ENCODE data around the gene C2orf92. TPM values are rescaled to one million over a fixed set of nuclear protein-coding genes. Genes with fewer than 3 reads are reported as not detected.
A peak's percentile ranks its signal among the peaks of the same experiment; 100 is the strongest.

C2orf92 gene
- total RNA-seq, 2 donors from 2014 or later, result 5.1 to 7.1 TPM

DNA sequence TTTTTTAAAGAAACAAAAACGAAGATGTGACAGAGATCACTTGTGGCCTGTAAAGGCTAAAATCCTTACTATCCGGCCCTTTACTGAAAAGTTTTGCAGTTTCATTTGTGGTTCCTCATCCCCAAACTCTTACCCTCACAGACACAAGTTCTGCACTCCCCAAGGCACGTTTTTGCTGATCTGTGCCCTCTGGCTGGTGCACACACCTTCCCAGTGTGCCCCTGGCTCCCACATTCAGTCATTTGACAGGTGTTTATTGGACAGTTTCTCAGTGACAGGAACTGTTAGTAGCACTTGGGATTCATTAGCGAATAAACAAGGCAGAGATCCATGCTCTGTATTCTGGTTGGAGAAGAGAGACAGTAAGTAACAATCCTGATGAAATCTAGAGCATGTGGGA lies 66.7 kb downstream of the C2orf92 start:
- no peak for DNase-seq (ENCODE audit: low spot score)
- intact Hi-C loops (cut with DNase I), result no loop called here

GRCh38 chr2:97736608-97737330 lies 67.3 kb downstream of the C2orf92 start:
- DNase-seq (ENCODE audit: low spot score), result peak; percentile 68

DNA sequence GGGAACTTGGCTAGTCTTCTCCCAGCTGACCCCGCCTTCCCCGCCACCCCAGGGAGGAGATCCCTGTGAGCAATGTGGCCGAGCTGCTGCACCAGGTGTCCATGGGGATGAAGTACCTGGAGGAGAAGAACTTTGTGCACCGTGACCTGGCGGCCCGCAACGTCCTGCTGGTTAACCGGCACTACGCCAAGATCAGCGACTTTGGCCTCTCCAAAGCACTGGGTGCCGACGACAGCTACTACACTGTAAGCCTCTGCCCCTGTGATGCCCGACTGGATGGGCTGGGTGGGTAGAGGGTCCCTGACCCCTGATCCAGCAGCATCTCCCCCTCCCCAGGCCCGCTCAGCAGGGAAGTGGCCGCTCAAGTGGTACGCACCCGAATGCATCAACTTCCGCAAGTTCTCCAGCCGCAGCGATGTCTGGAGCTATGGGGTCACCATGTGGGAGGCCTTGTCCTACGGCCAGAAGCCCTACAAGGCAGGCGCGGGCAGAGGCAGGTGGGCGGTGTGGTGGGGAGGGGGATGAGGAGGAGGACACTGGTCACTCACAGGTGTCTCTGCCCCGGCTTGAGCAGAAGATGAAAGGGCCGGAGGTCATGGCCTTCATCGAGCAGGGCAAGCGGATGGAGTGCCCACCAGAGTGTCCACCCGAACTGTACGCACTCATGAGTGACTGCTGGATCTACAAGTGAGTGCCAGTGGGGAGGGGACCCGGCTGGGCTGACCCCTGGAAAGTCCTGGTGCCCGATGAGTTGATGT lies 68.1 kb downstream of the C2orf92 start:
- peak; percentile 67 for DNase-seq (ENCODE audit: low spot score)
- intact Hi-C loops (cut with DNase I), result no loop called here

More at GRCh38 chr2:97736608-97737330, 67.3 kb downstream of the C2orf92 start:
- intact Hi-C loops (cut with DNase I), result no loop called here

DNA sequence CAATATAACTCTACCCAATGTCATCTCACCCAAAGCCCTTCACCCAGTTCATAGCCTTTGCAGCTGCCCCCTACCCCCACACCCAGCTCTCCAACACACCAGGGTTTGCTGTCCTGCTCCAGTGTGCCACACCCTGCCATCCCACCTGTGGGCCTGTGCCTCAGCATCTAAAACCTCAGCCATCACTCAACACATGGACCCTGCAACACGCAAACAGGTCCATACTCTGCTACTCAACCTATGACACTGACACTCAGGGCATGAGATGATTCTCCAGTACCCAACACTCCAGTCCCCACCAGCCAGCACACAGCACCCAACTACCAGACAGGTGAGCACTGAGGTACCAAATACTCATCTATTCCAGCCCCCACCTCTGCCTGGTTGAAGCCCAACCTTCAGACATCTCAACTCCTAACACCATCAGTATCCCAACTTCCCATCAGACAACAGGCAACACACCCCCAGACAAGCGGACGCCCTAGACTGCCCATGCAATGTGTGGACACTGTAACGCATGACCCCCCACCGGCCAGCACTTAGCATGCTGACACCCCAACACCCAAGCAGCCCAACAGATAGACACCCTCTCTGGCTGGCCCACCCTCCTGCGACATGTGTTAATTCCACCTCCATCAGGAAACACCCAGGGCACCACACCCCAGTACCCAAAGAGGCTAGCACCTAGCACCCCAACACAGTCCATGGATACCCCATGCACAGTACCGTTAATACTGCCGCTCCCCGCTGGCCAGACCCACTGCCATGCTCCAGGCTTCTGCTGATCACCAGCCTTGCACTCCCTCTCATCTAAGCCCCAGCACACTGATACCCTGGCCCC lies 68.9 kb downstream of the C2orf92 start:
- peak; percentile 72 for DNase-seq (ENCODE audit: low spot score)
- intact Hi-C loops (cut with DNase I), result no loop called here

GRCh38 chr2:97739020-97739892 lies 69.7 kb downstream of the C2orf92 start:
- peak; percentile 69 for DNase-seq (ENCODE audit: low spot score)
- intact Hi-C loops (cut with DNase I), result no loop called here

DNA sequence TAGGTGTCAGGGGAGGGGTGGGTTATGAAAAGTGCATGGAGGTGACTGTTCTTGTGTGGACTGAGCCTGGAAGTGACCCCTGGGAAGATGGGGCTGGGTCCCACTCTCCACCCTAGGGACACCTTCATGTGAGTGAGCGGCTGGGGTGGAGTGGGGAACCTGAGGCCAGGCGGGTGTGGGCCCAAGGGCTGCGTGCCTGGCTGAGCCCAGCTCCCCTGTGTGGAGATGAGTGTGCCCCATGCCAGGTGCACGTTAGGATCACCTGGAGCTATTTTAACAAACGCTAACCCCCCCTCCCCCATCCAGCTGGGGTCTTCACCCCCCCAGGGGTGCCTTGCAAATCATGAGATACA lies 70.4 kb downstream of the C2orf92 start:
- intact Hi-C loops (cut with DNase I), result loop anchor here in 1 of 2 donors (5.0 kb wide), 1 partner anchor 1602 kb away; no protein-coding TSS in a partner anchor
- DNase-seq (ENCODE audit: low spot score), result peak; percentile 40

- peak; percentile 81 for DNase-seq (ENCODE audit: low spot score)
- intact Hi-C loops (cut with DNase I), result loop anchor here in 1 of 2 donors (5.0 kb wide), 1 partner anchor 1602 kb away; no protein-coding TSS in a partner anchor
These were observed 71.2 kb downstream of the C2orf92 start for GRCh38 chr2:97740590-97741182.

- intact Hi-C loops (cut with DNase I), result loop anchor here in 1 of 2 donors (5.0 kb wide), 1 partner anchor 1601 kb away; no protein-coding TSS in a partner anchor
- peak; percentile 70 for DNase-seq (ENCODE audit: low spot score)
These were observed 71.7 kb downstream of the C2orf92 start for GRCh38 chr2:97741251-97741650.

- intact Hi-C loops (cut with DNase I), result loop anchor here in 1 of 2 donors (5.0 kb wide), 1 partner anchor 1601 kb away; no protein-coding TSS in a partner anchor
- DNase-seq (ENCODE audit: low spot score), result peak; percentile 40
These were observed 72.2 kb downstream of the C2orf92 start for GRCh38 chr2:97741686-97742085.

GRCh38 chr2:97742381-97742847 lies 72.9 kb downstream of the C2orf92 start:
- intact Hi-C loops (cut with DNase I), result loop anchor here in 1 of 2 donors (5.0 kb wide), 1 partner anchor 1600 kb away; no protein-coding TSS in a partner anchor
- peak; percentile 28 for DNase-seq (ENCODE audit: low spot score)

DNA sequence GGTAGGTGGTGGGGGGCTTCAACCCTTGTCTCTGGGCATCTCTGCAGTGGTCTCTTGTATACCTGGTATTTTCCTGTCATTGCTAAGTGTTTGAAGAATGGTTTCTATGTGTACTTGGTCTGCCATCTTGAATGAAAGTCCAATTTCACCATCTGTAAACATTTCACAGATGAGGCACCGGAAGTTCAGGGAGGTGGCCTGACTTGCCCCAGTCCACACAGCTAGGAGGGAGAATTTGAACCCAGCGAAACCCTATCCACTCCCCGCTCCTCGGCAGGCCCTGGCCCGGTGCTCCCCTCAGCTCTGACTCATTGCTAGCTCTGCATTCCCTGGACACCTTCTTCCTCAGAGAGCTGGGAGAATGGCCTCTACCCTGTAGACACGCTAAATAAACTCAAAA lies 74.4 kb downstream of the C2orf92 start:
- intact Hi-C loops (cut with DNase I), result loop anchor here in 1 of 2 donors (5.0 kb wide), 1 partner anchor 1598 kb away; no protein-coding TSS in a partner anchor
- peak; percentile 34 for DNase-seq (ENCODE audit: low spot score)

DNA sequence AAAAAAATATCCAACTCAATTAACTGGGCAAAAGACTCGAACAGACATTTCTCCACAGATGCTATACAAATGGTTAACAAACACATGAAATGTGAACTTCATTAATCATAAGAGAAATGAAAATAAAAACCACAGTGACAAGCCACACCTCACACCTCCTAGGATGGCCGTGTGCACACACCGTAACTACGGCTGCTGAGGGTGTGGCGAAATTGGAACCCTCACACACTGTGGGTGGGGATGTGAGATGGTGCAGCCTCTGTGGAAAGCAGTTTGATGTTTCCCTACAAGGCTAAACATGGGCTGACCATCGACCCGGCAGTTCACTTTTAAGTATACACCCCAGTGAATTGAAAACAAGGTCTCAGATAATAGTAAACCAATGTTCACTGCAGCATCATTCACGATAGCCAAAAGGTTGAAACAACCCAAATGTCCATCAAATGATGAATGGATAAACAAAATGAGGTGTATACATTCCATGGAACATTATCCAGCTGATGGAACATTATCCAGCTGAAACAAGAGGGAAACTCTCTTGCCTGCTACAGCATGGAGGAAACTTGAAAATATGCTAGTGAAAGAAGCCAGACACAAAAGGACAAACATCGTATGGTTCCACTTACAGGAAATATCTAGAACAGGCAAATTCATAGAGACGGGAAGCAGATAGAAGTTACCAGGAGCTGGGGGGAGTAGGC lies 76.1 kb downstream of the C2orf92 start:
- peak; percentile 28 for DNase-seq (ENCODE audit: low spot score)
- intact Hi-C loops (cut with DNase I), result no loop called here

DNA sequence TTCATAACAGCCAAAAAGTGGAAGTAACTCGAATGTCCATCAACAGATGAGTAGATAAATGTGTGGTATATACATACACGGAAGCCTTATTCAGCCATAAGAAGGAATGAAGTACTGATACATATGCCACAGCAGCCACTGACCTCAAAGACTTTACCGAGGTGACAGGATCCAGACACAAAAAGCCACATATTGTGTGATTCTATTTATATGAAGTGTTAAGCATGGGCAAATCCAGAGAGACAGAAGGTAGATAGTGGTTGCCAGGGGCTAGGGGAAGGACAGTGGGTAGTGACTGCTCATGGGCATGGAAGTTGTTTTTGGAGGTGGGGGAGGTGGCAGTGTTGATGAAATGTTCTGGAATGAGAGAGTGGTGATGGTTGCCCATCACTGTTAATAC lies 77.8 kb downstream of the C2orf92 start:
- peak; percentile 7 for DNase-seq (ENCODE audit: low spot score)
- intact Hi-C loops (cut with DNase I), result no loop called here

GRCh38 chr2:97747716-97748115 lies 78.2 kb downstream of the C2orf92 start:
- DNase-seq (ENCODE audit: low spot score), result no peak
- intact Hi-C loops (cut with DNase I), result no loop called here

DNA sequence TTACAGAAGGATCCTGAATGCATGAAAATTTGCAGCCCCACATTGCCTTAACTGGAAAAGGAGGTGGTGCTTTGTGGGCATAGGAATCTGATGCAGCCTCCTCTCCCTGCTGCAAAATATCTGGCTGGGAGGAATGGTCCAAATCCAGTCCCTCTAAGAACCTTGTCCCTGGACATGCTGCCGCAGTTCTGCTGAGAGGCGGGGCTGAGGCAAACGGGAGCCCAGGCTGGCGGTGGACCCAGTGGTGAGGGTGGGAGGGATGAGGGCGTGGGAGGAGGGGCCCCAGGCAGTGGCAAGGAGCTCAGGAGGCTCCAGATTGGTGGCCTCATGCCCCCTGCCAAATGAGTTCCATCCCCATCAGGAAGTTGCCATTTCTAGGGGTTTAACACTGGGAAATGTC lies 80.1 kb downstream of the C2orf92 start:
- peak; percentile 67 for DNase-seq (ENCODE audit: low spot score)
- intact Hi-C loops (cut with DNase I), result no loop called here

GRCh38 chr2:97750017-97750416 lies 80.5 kb downstream of the C2orf92 start:
- DNase-seq (ENCODE audit: low spot score), result peak; percentile 59
- intact Hi-C loops (cut with DNase I), result no loop called here

DNA sequence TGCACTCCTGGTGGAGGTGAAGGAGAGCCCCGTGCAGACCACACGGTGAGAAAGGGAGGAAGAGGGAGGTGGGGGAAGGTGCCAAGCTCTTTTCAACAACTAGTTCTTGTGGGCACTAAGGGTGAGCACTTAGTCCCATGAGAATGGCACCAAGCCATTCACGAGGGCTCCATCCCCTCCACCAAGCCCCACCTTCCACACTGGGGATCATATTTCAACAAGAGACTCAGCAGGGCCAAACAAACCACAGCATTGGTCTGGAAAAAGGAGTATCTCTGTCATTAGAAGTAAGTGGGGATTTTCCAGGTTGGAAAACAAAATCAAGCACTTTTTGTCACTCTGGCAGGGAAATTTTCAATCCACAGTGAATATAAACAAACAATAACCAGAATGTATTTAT lies 82.2 kb downstream of the C2orf92 start:
- intact Hi-C loops (cut with DNase I), result no loop called here
- DNase-seq (ENCODE audit: low spot score), result peak; percentile 20

All from posterior vena cava (tissue), 2 donors.